Neural progenitor cell (in vitro differentiated cells): ENCODE results near the gene ZDHHC19. TPM values are rescaled to one million over a fixed set of nuclear protein-coding genes. Genes with fewer than 3 reads are reported as not detected.

Experiments used
- DNase-seq: peaks from one replicate; pipeline ENCODE4 v3.0.0-alpha.2; 2016; ENCODE audit warnings: low spot score
- H2AFZ ChIP-seq: fragments of 200-600 bp; sonication (generic); replicated peaks from 2 replicates; pipeline ENCODE4 v1.6.1; 2016; ENCODE audit warnings: antibody characterized with exemption
- H3F3A ChIP-seq: fragments of 200-600 bp; sonication (generic); 2 replicates; pipeline ENCODE4 v1.6.1; 2016; ENCODE audit warnings: antibody characterized with exemption, low read depth
- H3K27ac ChIP-seq: fragments of 200-600 bp; sonication (generic); 2 replicates; pipeline ENCODE4 v1.5.1; 2016; ENCODE audit warnings: mild to moderate bottlenecking
- H3K27me3 ChIP-seq: fragments of 200-600 bp; sonication (generic); 2 replicates; pipeline ENCODE4 v1.6.1; 2016; ENCODE audit warnings: mild to moderate bottlenecking, moderate library complexity
- H3K36me3 ChIP-seq: fragments of 200-600 bp; sonication (generic); 2 replicates; pipeline ENCODE4 v1.5.1; 2016
- H3K4me1 ChIP-seq: fragments of 200-600 bp; sonication (generic); 2 replicates; pipeline ENCODE4 v1.6.1; 2016; ENCODE audit warnings: mixed run types
- H3K4me2 ChIP-seq: fragments of 200-600 bp; sonication (generic); 2 replicates; pipeline ENCODE4 v1.6.1; 2016
- H3K4me3 ChIP-seq: fragments of 200-600 bp; sonication (generic); 2 replicates; pipeline ENCODE4 v1.5.1; 2016
- H3K79me2 ChIP-seq: fragments of 200-600 bp; sonication (generic); 2 replicates; pipeline ENCODE4 v1.6.1; 2016; ENCODE audit warnings: low read depth
- H3K9ac ChIP-seq: fragments of 200-600 bp; sonication (generic); 2 replicates; pipeline ENCODE4 v1.6.1; 2016
- H3K9me3 ChIP-seq: fragments of 200-600 bp; sonication (generic); 2 replicates; pipeline ENCODE4 v1.5.1; 2016; ENCODE audit warnings: low read depth
- H4K20me1 ChIP-seq: fragments of 200-600 bp; sonication (generic); 2 replicates; pipeline ENCODE4 v1.6.1; 2016; ENCODE audit warnings: low read depth
- H3K27ac Mint-ChIP-seq: 3 replicates; pipeline ENCODE4 v1.8.0; 2021; ENCODE audit warnings: mixed read lengths
- H3K27me3 Mint-ChIP-seq: 2 replicates; pipeline ENCODE4 v1.8.0; 2022; ENCODE audit warnings: low read depth, mild to moderate bottlenecking, inconsistent platforms, moderate library complexity, mixed read lengths; ENCODE audit not compliant: insufficient read depth
- H3K36me3 Mint-ChIP-seq: 3 replicates; pipeline ENCODE4 v1.8.0; 2021; ENCODE audit warnings: mixed read lengths
- H3K4me1 Mint-ChIP-seq: 3 replicates; pipeline ENCODE4 v1.8.0; 2021; ENCODE audit warnings: mixed read lengths
- H3K4me3 Mint-ChIP-seq: 3 replicates; pipeline ENCODE4 v1.8.0; 2021; ENCODE audit warnings: mild to moderate bottlenecking, moderate library complexity, mixed read lengths
- H3K9me3 Mint-ChIP-seq: 3 replicates; pipeline ENCODE4 v1.8.0; 2020; ENCODE audit warnings: mixed read lengths
- CTCF ChIP-seq: fragments of 200-600 bp; sonication (generic); IDR thresholded peaks from 2 replicates; pipeline ENCODE4 v1.5.1; 2017; ENCODE audit warnings: antibody characterized with exemption, mild to moderate bottlenecking
- EZH2 ChIP-seq: fragments of 200-600 bp; sonication (generic); IDR thresholded peaks from 2 replicates; pipeline ENCODE4 v1.6.1; 2017; ENCODE audit warnings: antibody characterized with exemption, mild to moderate bottlenecking, moderate library complexity
- EZH2phosphoT487 ChIP-seq: fragments of 200-600 bp; sonication (generic); IDR thresholded peaks from 2 replicates; pipeline ENCODE4 v1.6.1; 2017; ENCODE audit warnings: antibody characterized with exemption
- total RNA-seq: library from RNA; depleted of rRNA; stranded (reverse); fragments of >200 nt; gene quantifications from 2 replicates; pipeline ENCODE4 v1.2.3, GENCODE V29; 2015; ENCODE audit warnings: low replicate concordance

ZDHHC19 gene
- total RNA-seq, 1 donor from 2014 or later: not detected

GRCh38 chr3:196219970-196220311, 8.7 kb upstream of the ZDHHC19 start:
- H3K4me2 ChIP-seq: no peak overlapping the region
- no peaks in the 10 kb centered on the region for H3K36me3 Mint-ChIP-seq
- no peaks in the 10 kb centered on the region for H4K20me1 ChIP-seq
- H3K79me2 ChIP-seq: no peaks in the 10 kb centered on the region
- no peak overlapping the region for H3K27ac ChIP-seq
- H3K27me3 ChIP-seq: peaks cover 25% of the 10 kb centered on the region
- H3K4me1 Mint-ChIP-seq: peaks cover 29% of the 10 kb centered on the region
- H3K9me3 ChIP-seq: no peaks in the 10 kb centered on the region
- H3K4me3 Mint-ChIP-seq: no peak overlapping the region
- H3K27me3 Mint-ChIP-seq: peaks cover 12% of the 10 kb centered on the region
- no peak overlapping the region for H3K9ac ChIP-seq
- no peaks in the 10 kb centered on the region for H3K36me3 ChIP-seq
- peaks cover 20% of the 10 kb centered on the region for H3K4me1 ChIP-seq
- no peak for DNase-seq
- H3K27ac Mint-ChIP-seq: peak overlapping the region; percentile 89
- peak overlapping the region; percentile 82 for H2AFZ ChIP-seq
- no peak for TF ChIP-seq CTCF
- TF ChIP-seq EZH2: no peak
- TF ChIP-seq EZH2phosphoT487: no peak
- no peak overlapping the region for H3K4me3 ChIP-seq
- peaks cover 12% of the 10 kb centered on the region for H3F3A ChIP-seq
- no peaks in the 10 kb centered on the region for H3K9me3 Mint-ChIP-seq

DNA sequence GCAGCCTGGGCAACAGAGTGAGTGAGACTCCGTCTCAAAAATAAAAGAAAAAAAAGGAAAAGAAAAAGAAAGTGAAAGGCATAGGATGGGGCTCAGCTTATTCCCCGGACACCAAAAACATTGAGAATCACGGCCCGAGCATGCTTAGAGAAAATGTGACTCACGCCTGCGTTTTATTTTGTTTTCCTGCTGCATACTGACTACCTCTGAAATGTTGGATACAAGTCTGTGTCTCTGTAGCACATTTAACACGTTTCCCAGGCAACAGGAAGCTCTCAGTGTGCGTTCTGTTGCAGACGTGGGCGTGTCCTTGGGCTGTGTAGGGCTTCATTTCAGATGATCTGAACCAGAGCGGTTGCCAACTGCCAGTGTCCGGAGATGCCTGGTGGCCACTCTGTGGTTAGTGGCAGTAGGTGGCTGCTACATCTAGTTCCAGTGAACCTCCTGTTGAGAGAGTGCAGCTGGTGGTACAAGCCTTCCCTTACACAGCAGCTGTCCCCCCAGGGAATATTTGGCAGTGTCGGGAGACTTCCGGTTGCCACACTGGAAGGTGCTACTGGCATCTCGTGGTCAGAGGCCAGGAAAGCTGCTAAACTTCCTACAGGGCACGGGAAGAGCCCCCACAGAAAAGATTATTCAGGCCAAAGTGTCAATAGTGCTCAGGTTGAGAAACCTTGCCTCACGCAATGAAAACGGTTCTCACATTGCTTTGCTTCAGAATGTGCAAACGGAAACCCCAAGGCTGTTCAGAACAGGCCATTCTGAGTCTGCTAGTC, 8.2 kb upstream of the ZDHHC19 start:
- H3K27ac ChIP-seq: no peak overlapping the region
- Mint-ChIP-seq H3K4me1 (peaks cover 33% of the 10 kb centered on the region), H3K36me3 (no peaks in the 10 kb centered on the region), H3K4me3 (peak overlapping the region; percentile 72), H3K27me3 (peaks cover 12% of the 10 kb centered on the region), H3K27ac (peak overlapping the region; percentile 89), H3K9me3 (no peaks in the 10 kb centered on the region)
- peaks cover 25% of the 10 kb centered on the region for H3K27me3 ChIP-seq
- no peaks in the 10 kb centered on the region for H3K9me3 ChIP-seq
- H3K4me2 ChIP-seq: no peak overlapping the region
- TF ChIP-seq CTCF (no peak), EZH2phosphoT487 (no peak), EZH2 (no peak)
- peaks cover 20% of the 10 kb centered on the region for H3K4me1 ChIP-seq
- peaks cover 12% of the 10 kb centered on the region for H3F3A ChIP-seq
- H3K9ac ChIP-seq: no peak overlapping the region
- no peaks in the 10 kb centered on the region for H3K79me2 ChIP-seq
- peak overlapping the region; percentile 82 for H2AFZ ChIP-seq
- H4K20me1 ChIP-seq: no peaks in the 10 kb centered on the region
- no peak overlapping the region for H3K4me3 ChIP-seq
- peak; percentile 33 for DNase-seq
- no peaks in the 10 kb centered on the region for H3K36me3 ChIP-seq

DNA sequence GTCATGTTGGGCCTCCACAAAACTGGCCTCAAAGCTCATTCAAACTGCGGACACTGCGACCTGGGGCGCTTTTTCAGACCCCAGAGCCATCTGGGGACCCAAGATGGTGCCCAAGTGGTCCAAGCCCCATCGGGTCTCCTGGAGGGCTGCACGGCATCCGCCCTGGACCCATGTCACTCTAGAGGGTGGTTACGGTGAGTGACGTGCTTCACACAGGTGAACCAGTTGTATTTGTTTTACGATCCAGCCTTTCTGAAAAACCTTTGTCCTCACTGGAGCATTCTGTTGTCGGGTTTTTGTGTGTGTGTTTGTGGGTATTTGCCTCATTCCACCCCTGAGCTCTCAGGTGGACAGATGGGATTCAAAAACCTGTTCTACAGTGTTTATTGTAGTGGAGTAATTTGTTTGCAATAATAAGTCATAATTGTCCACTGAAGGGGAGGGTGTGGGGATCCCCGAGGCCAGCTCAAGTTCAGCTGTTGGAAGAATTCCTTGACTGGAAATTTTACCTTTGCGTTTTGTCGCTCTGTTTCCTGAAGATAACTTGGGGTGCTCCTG, 7.0 kb upstream of the ZDHHC19 start:
- Mint-ChIP-seq H3K27me3 (peaks cover 12% of the 10 kb centered on the region), H3K4me3 (no peak overlapping the region), H3K36me3 (no peaks in the 10 kb centered on the region), H3K9me3 (no peaks in the 10 kb centered on the region), H3K27ac (no peak overlapping the region), H3K4me1 (peaks cover 40% of the 10 kb centered on the region)
- Histone ChIP-seq H3F3A (peaks cover 12% of the 10 kb centered on the region), H3K9me3 (no peaks in the 10 kb centered on the region), H3K9ac (no peak overlapping the region), H3K79me2 (no peaks in the 10 kb centered on the region), H3K4me3 (no peak overlapping the region), H4K20me1 (no peaks in the 10 kb centered on the region), H3K27ac (no peak overlapping the region), H3K27me3 (peaks cover 25% of the 10 kb centered on the region), H2AFZ (no peak overlapping the region), H3K36me3 (no peaks in the 10 kb centered on the region), H3K4me2 (no peak overlapping the region), H3K4me1 (peaks cover 20% of the 10 kb centered on the region)
- no peak for DNase-seq
- TF ChIP-seq EZH2: no peak
- TF ChIP-seq CTCF: no peak
- no peak for TF ChIP-seq EZH2phosphoT487
